Stimulated activated CD8-positive, alpha-beta memory T cell treated with anti-CD3 and anti-CD28 coated beads, Interleukin-12 subunit alpha, Interleukin-12 subunit beta, amount 100 ng/mL, for 24 hours (primary cell): Measurements from ENCODE around the gene RAI2.

ENCODE experiments used
- DNase-seq: peaks from one replicate; pipeline ENCODE4 v3.0.0-alpha.2; 2020; ENCODE audit errors: extremely low read depth

The RAI2 gene

GRCh38 chrX:17829566-17829965, 31.5 kb downstream of the RAI2 start:
- no peak for DNase-seq

GRCh38 chrX:17828171-17828570, 32.9 kb downstream of the RAI2 start:
- no peak for DNase-seq

GRCh38 chrX:17826609-17827496, 34.2 kb downstream of the RAI2 start:
- DNase-seq = no peak

GRCh38 chrX:17824980-17825379, 36.1 kb downstream of the RAI2 start:
- no peak for DNase-seq

- DNase-seq = no peak
Observed at GRCh38 chrX:17822351-17822750, 38.7 kb downstream of the RAI2 start.

GRCh38 chrX:17820100-17820499, 41.0 kb downstream of the RAI2 start:
- no peak for DNase-seq

- DNase-seq = no peak
Observed at GRCh38 chrX:17818726-17819125, 42.4 kb downstream of the RAI2 start.

- no peak for DNase-seq
Observed at GRCh38 chrX:17817251-17817650, 43.8 kb downstream of the RAI2 start.

GRCh38 chrX:17814557-17814956, 46.5 kb downstream of the RAI2 start:
- no peak for DNase-seq

- no peak for DNase-seq
Observed at GRCh38 chrX:17814059-17814458, 47.0 kb downstream of the RAI2 start.

GRCh38 chrX:17813277-17813676, 47.8 kb downstream of the RAI2 start:
- no peak for DNase-seq

- no peak for DNase-seq
Observed at GRCh38 chrX:17812763-17813162, 48.3 kb downstream of the RAI2 start.

- no peak for DNase-seq
Observed at GRCh38 chrX:17809984-17810383, 51.1 kb downstream of the RAI2 start.

GRCh38 chrX:17809273-17809672, 51.8 kb downstream of the RAI2 start:
- no peak for DNase-seq

GRCh38 chrX:17805120-17805519, 56.0 kb downstream of the RAI2 start:
- no peak for DNase-seq

GRCh38 chrX:17803449-17803848, 57.6 kb downstream of the RAI2 start:
- DNase-seq = no peak

GRCh38 chrX:17802756-17803155, 58.3 kb downstream of the RAI2 start:
- no peak for DNase-seq

GRCh38 chrX:17801431-17801830, 59.7 kb downstream of the RAI2 start:
- no peak for DNase-seq

- DNase-seq = no peak
Observed at GRCh38 chrX:17798921-17799320, 62.2 kb downstream of the RAI2 start.

- DNase-seq = no peak
Observed at GRCh38 chrX:17792826-17793225, 68.3 kb downstream of the RAI2 start.

- no peak for DNase-seq
Observed at GRCh38 chrX:17788956-17789562, 72.0 kb downstream of the RAI2 start.

- no peak for DNase-seq
Observed at GRCh38 chrX:17788439-17788838, 72.7 kb downstream of the RAI2 start.

- no peak for DNase-seq
Observed at GRCh38 chrX:17787557-17787956, 73.5 kb downstream of the RAI2 start.
